GM12891 (cell line): ENCODE measurements around the gene HSPA4.

Source experiments
- PAX5 ChIP-seq: IDR thresholded peaks from 2 replicates; pipeline ENCODE4 v1.6.1; 2011; ENCODE audit warnings: low read length, moderate library complexity, mild to moderate bottlenecking; ENCODE audit not compliant: insufficient read depth, severe bottlenecking
- POLR2A ChIP-seq: IDR thresholded peaks from 2 replicates; pipeline ENCODE4 v1.6.1; 2011; ENCODE audit warnings: low read depth, low read length, control low read depth
- POLR2AphosphoS5 ChIP-seq: IDR thresholded peaks from 2 replicates; pipeline ENCODE4 v1.6.1; 2011; ENCODE audit warnings: low read depth, low read length, control low read depth
- POU2F2 ChIP-seq: IDR thresholded peaks from 2 replicates; pipeline ENCODE4 v1.6.1; 2011; ENCODE audit warnings: low read depth, mild to moderate bottlenecking, control low read depth, low read length, moderate library complexity
- SPI1 ChIP-seq: IDR thresholded peaks from 2 replicates; pipeline ENCODE4 v1.6.1; 2011; ENCODE audit warnings: low read depth, low read length, control low read depth
- TAF1 ChIP-seq: IDR thresholded peaks from 2 replicates; pipeline ENCODE4 v1.6.1; 2011; ENCODE audit warnings: low read depth, low read length, control low read depth

GRCh38 chr5:133091034-133091433 is 39.2 kb downstream of the HSPA4 start:
- TF ChIP-seq TAF1 = no peak
- no peak for TF ChIP-seq POLR2A
- no peak for TF ChIP-seq POU2F2
- TF ChIP-seq SPI1 = no peak
- TF ChIP-seq POLR2AphosphoS5 = no peak
- TF ChIP-seq PAX5 = no peak
